Stimulated activated naive CD8-positive, alpha-beta T cell treated with anti-CD3 and anti-CD28 coated beads, Interleukin-15, amount 100 ng/mL, for 72 hours (primary cell): ENCODE measurements around the gene DIP2C.

ENCODE experiments used
- ATAC-seq: fragments of 150-1000 bp; cut with Tn5 transposase; 2 replicates; pipeline ENCODE4 v1.10.0; 2021; ENCODE audit warnings: mild to moderate bottlenecking, moderate library complexity
- DNase-seq, 2 donors: peaks; one replicate each; pipeline ENCODE4 v3.0.0; 2021 to 2022
- H3K27ac Mint-ChIP-seq, 2 donors: one replicate each; pipeline ENCODE4 v1.8.0; 2022; ENCODE audit warnings: mild to moderate bottlenecking in 2 of 2, mixed read lengths in 2 of 2, moderate library complexity in 2 of 2
- H3K27me3 Mint-ChIP-seq: one replicate; pipeline ENCODE4 v1.8.0; 2022; ENCODE audit warnings: mixed read lengths
- H3K4me1 Mint-ChIP-seq: one replicate; pipeline ENCODE4 v1.8.0; 2022; ENCODE audit warnings: mild to moderate bottlenecking, mixed read lengths
- H3K4me3 Mint-ChIP-seq, 2 donors: one replicate each; pipeline ENCODE4 v1.8.0; 2022; ENCODE audit warnings: mild to moderate bottlenecking in 2 of 2, mixed read lengths in 2 of 2, moderate library complexity in 1 of 2
- H3K9me3 Mint-ChIP-seq, 2 donors: one replicate each; pipeline ENCODE4 v1.8.0; 2022; ENCODE audit warnings: mixed read lengths in 2 of 2

Gene DIP2C

DNA sequence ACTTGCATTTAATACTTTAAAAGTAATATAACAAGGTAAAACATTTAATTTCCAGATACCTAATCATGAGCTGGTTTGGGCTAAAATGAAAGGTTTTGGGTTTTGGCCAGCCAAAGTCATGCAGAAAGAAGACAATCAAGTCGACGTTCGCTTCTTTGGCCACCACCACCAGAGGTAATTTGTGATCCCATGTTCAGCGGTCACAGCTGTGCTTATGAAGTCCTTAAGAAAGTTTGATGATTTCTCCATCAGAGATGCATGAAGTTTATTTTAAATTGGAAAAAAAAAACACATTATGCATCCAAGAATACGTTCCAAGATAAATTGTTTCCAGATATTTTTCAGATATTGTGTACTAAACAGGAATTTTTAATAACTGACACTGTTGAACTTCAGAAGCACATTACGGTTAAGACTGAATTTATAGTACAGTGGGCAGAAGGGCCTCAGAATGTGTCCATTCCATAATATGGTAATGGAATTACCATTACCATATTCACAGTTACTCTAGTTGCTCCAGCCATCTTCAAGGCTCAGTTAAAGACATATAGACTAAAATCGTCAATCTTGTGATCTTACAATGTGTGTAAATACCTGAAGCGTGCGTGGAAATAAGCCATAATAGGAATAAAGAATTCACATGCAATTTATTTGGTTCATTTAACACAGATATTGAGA is 447.4 kb downstream of the DIP2C start:
- H3K27ac Mint-ChIP-seq, result no peak overlapping the region
- ATAC-seq (no peak), DNase-seq (no peak)
- H3K27me3 Mint-ChIP-seq, result no peaks in the 10 kb centered on the region
- no peak overlapping the region for H3K4me3 Mint-ChIP-seq
- H3K4me1 Mint-ChIP-seq, result no peaks in the 10 kb centered on the region
- H3K9me3 Mint-ChIP-seq, result no peaks in the 10 kb centered on the region

DNA sequence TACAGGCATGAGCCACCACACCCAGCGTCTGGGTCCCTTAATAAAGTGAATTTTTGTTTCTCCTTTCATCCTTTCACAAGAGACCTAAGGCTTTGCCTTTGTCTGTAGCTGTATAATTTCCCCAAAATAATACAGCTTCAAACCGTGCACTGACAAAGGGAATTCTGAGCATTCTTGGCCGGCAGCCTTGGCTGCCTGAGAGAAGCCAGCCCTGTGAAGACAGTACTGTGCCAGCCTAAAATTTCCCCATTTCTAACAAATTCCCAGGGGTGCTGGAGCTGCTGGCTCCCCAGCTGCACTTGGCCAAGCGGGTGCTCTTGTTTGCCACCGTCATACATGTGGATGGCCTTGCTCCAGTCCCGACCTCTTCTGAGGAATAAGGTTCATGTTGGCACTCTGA is 448.0 kb downstream of the DIP2C start:
- Mint-ChIP-seq H3K27ac (no peak overlapping the region), H3K4me3 (no peak overlapping the region), H3K9me3 (no peaks in the 10 kb centered on the region), H3K4me1 (no peaks in the 10 kb centered on the region), H3K27me3 (no peaks in the 10 kb centered on the region)
- ATAC-seq, result no peak
- DNase-seq, result no peak

DNA sequence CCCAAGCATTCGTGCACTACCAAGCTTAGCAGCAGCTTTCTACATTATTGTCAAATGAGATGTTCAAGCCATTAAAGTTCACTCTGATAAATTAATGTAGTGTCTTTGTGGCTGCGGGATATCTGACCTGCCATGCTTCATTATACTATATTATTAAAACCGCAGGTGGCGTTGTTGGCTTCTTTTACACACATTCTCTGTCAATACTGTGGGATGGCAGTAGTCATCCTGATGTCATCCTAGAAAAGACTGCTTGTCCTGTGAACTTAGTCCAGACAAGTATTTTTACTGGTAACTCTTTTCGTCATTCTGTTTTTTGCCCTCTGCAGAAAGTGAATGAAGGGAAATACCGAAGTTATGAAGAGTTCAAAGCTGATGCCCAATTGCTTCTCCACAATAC is 450.4 kb downstream of the DIP2C start:
- no peak overlapping the region for H3K4me3 Mint-ChIP-seq
- H3K9me3 Mint-ChIP-seq, result no peaks in the 10 kb centered on the region
- H3K27me3 Mint-ChIP-seq, result no peaks in the 10 kb centered on the region
- ATAC-seq (no peak), DNase-seq (no peak)
- H3K4me1 Mint-ChIP-seq, result no peaks in the 10 kb centered on the region
- H3K27ac Mint-ChIP-seq, result no peak overlapping the region

DNA sequence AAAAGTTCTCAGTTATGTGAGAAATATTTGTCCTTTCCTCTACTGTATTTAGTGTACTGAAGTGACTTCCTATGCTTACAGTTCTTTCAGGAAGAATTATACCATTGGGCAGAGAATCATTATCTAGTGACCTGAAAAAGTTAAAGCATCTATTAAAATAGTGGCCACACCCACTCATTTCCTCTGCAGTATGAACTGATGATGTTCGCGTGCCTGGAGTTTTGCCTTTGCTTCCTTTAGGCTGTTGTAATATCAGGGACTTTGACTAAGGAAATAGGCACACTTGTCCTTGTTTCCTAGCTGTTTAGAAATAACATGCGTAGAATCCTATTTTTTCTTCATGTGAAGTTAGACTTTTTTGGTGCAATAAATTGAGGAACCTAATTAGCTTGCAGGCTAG is 453.6 kb downstream of the DIP2C start:
- Mint-ChIP-seq H3K9me3 (no peaks in the 10 kb centered on the region), H3K27ac (peak overlapping the region in 1 of 2 donors; percentile 24), H3K4me3 (no peak overlapping the region), H3K27me3 (no peaks in the 10 kb centered on the region), H3K4me1 (peaks cover 10% of the 10 kb centered on the region)
- ATAC-seq (no peak), DNase-seq (no peak)

DNA sequence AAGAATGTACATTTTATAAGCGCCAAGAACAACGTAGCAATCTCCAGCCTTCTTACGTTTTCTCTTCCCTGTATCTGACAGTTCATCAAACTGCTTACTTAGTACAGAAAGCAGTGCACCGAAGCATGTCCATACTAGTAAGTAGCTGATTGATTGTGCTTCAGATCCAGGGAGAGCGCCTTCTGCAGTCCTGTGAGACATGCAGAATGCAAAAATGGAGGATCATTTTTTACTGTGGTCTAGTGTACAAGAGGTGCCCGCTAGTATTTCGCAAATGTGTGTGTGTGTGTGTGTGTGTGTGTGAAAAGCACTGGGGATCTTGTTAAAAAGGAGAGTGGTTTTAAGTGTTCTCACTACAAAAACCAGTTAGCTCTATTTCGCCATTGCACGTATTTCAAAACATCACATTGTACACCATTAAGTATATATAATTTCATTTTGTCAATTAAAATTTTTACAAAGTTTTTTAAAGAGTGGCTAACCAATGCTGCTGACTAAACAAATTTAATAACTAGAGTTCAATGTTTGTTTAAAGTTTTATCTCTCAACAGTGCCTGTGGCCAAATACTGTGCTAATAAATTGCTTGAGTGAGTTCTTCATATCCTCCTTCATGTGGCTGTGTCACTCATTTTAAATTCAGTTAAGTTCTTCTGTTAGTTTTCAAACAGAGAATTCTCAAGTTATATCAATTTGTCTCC is 454.6 kb downstream of the DIP2C start:
- no peak for ATAC-seq
- Mint-ChIP-seq H3K27ac (no peak overlapping the region), H3K27me3 (no peaks in the 10 kb centered on the region), H3K4me3 (no peak overlapping the region), H3K4me1 (peaks cover 10% of the 10 kb centered on the region), H3K9me3 (no peaks in the 10 kb centered on the region)
- no peak for DNase-seq

DNA sequence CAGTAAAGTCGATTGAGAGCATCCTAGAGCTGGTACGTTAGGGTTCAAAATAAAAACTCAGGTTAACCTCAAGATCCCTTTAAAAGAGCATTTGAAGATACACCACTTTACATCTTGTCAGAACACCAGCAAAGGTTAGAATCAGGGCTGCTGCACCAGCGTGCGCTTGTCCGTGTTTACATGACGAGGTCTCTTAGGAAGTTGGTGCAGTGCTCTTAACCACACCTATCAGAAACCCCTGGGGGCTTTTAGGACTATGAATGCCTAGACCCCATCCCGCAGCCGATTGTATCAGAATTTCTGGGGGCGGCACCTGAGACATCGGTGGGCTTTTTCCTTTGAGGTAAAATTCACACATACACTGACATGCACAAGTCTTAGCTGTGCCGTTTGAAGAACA is 456.6 kb downstream of the DIP2C start:
- Mint-ChIP-seq H3K27ac (no peak overlapping the region), H3K4me3 (no peak overlapping the region), H3K27me3 (no peaks in the 10 kb centered on the region), H3K9me3 (no peaks in the 10 kb centered on the region), H3K4me1 (peaks cover 17% of the 10 kb centered on the region)
- no peak for DNase-seq
- no peak for ATAC-seq

DNA sequence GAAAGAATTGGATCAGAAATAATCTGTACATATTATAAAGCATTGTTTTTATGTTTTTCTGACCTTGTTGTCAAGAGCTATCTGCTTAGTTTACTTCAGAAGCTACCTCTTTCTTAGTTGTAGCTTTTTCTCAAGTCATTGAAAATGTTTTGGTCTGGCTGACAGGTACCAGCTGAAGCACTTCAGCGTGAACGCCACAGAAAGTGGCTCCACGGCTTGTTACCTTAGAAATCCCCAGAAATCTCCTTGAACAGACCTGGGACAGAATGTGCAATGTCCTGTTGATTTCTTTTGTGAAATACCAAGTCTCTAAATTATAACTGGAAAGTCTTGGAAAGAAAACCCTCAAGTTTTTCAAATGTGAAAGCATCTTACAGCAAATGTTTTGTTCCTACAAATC is 457.4 kb downstream of the DIP2C start:
- no peaks in the 10 kb centered on the region for H3K27me3 Mint-ChIP-seq
- no peak for DNase-seq
- ATAC-seq, result no peak
- H3K9me3 Mint-ChIP-seq, result no peaks in the 10 kb centered on the region
- peaks cover 17% of the 10 kb centered on the region for H3K4me1 Mint-ChIP-seq
- H3K27ac Mint-ChIP-seq, result peak overlapping the region in 1 of 2 donors; percentile 15
- H3K4me3 Mint-ChIP-seq, result no peak overlapping the region

DNA sequence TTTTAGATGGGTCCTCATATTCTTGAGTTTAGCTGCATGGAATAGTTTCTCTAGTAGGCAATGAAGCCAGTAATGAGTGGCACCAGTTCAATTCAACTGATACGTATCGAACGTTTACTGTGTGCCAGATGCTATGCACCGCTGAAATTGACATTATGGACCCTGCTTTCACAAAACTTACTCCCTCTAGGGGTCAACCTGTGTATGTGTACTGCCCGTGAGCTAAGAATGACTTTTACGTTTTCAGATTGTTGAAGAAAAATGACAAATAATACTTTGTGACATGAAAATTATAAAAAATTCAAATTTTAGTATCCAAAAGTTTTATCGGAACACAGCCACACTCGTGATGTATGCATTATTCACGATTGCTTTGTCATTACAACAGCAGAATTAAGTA is 458.7 kb downstream of the DIP2C start:
- ATAC-seq (no peak), DNase-seq (no peak)
- Mint-ChIP-seq H3K27ac (no peak overlapping the region), H3K27me3 (no peaks in the 10 kb centered on the region), H3K4me1 (peaks cover 17% of the 10 kb centered on the region), H3K9me3 (no peaks in the 10 kb centered on the region), H3K4me3 (no peak overlapping the region)

DNA sequence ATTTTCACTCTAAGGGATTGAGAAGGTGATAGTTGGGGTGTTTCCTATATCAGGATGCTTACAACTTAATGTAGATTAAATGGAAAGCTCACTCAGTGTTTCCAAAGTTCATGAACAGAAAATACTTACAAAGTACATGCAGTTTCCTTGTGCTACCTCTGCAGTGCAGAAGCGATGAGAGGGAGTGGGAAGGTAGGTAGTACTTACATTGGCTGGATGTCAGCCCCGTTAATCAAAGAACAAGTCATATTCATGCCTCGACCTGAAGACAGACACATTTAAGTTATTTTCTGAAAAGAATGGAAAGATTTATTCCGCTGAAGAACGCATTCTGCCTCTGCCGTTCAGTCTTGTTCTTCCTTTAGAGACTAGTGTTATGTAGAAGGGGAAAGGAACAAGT is 461.1 kb downstream of the DIP2C start:
- ATAC-seq (no peak), DNase-seq (no peak)
- Mint-ChIP-seq H3K27ac (no peak overlapping the region), H3K4me3 (no peak overlapping the region), H3K9me3 (no peaks in the 10 kb centered on the region), H3K27me3 (no peaks in the 10 kb centered on the region), H3K4me1 (peaks cover 16% of the 10 kb centered on the region)

DNA sequence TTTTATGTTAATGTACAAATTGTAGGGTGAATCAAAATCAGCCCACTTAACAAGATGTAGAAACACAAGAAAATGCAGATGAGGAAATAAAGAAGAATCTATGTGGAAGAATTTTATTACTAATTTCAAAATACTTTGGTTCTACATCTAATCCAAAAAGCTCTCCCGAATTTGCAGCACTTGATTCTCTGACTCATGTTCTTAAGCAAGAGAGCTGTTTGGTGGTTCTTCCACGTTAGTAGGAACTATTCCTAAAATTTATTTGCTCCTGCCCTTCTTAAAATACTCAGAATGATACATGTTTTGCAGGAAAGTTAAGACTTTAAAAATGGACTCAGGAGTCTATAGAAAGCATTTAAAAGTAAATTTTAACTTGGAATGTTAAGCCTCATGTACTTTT is 462.5 kb downstream of the DIP2C start:
- H3K27me3 Mint-ChIP-seq, result no peaks in the 10 kb centered on the region
- DNase-seq (no peak), ATAC-seq (no peak)
- H3K4me1 Mint-ChIP-seq, result peaks cover 7% of the 10 kb centered on the region
- no peaks in the 10 kb centered on the region for H3K9me3 Mint-ChIP-seq
- H3K4me3 Mint-ChIP-seq, result no peak overlapping the region
- H3K27ac Mint-ChIP-seq, result no peak overlapping the region

DNA sequence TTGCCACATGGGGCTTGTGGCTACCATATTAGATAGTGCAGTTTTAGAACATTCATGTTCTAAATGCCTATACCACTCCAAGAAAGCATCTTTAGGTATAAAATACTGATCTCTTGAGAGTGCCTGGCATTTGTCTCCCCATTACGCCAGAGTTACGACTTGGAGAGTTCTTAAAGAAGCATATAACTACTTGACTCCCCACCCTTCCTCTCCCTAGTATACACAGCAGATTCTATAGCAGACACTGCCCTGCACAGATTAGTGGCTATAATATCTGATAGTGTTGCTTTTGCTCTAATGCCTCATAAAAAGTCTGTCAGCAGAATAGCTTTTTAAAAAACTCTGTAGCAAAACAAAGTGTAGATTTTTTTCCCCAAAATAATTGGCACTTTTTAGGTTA is 463.4 kb downstream of the DIP2C start:
- H3K27ac Mint-ChIP-seq, result no peak overlapping the region
- H3K4me3 Mint-ChIP-seq, result no peak overlapping the region
- H3K9me3 Mint-ChIP-seq, result no peaks in the 10 kb centered on the region
- ATAC-seq, result no peak
- peaks cover 12% of the 10 kb centered on the region for H3K4me1 Mint-ChIP-seq
- no peaks in the 10 kb centered on the region for H3K27me3 Mint-ChIP-seq
- DNase-seq, result no peak

DNA sequence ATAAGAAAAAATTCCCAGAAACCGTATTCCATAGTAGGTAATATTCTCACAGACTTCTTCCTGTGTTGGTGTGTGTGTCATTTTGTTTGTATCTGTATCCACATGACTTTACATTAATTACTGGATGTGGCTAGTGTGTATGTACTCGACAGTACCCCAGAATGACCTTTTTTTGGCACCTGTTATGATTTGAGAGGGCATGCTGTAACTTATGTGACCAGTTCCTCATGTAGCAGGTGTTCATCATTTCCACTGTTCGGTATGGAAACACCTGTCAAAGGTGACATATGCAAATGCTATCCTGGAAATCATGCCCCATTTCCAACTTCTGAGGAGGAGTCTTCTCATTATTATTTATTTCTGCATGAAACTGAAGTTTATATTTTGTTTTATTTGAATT is 464.9 kb downstream of the DIP2C start:
- H3K27ac Mint-ChIP-seq, result no peak overlapping the region
- DNase-seq (no peak), ATAC-seq (peak; percentile 49)
- H3K4me1 Mint-ChIP-seq, result peaks cover 24% of the 10 kb centered on the region
- H3K4me3 Mint-ChIP-seq, result no peak overlapping the region
- H3K9me3 Mint-ChIP-seq, result no peaks in the 10 kb centered on the region
- no peaks in the 10 kb centered on the region for H3K27me3 Mint-ChIP-seq
